DND-41 (cell line): ENCODE results near the gene HSBP1L1.
"Not testable (repeated sequence)": the region's sequence is repeated elsewhere in the genome, so short reads cannot be mapped to it uniquely, and the experiment has no call there.

Source experiments
- ATAC-seq: fragments of 200-7000 bp; cut with Tn5 transposase; 3 replicates; pipeline ENCODE4 v1.9.1; 2021; ENCODE audit warnings: low read depth; ENCODE audit not compliant: insufficient read depth
- DNase-seq: peaks from one replicate; pipeline ENCODE4 v3.0.0-alpha.2; 2020
- H2AFZ ChIP-seq: 2 replicates; pipeline ENCODE4 v1.6.0; 2012; ENCODE audit warnings: low read depth, low read length
- H3K27ac ChIP-seq: 2 replicates; pipeline ENCODE4 v1.5.1; 2012; ENCODE audit warnings: low read length, inconsistent platforms
- H3K27me3 ChIP-seq: fragments of 200-600 bp; sonication (generic); 2 replicates; pipeline ENCODE4 v1.6.0; 2012; ENCODE audit warnings: low read length, mild to moderate bottlenecking, inconsistent platforms; ENCODE audit not compliant: insufficient read depth, poor library complexity
- H3K36me3 ChIP-seq: 2 replicates; pipeline ENCODE4 v1.5.1; 2012; ENCODE audit warnings: low read length, inconsistent platforms; ENCODE audit not compliant: insufficient read depth
- H3K4me1 ChIP-seq: 2 replicates; pipeline ENCODE4 v1.5.1; 2012; ENCODE audit warnings: mild to moderate bottlenecking, low read length; ENCODE audit not compliant: insufficient read depth
- H3K4me2 ChIP-seq: 2 replicates; pipeline ENCODE4 v1.6.0; 2012; ENCODE audit warnings: mild to moderate bottlenecking, moderate library complexity, low read length, inconsistent platforms; ENCODE audit not compliant: insufficient read depth
- H3K4me3 ChIP-seq, 2 experiments: fragments of 200-600 bp in 1 of 2; shearing (Covaris generic) in 1 of 2; 2 replicates each; pipeline ENCODE4 v1.5.1; 2012 to 2016; ENCODE audit warnings: inconsistent platforms in 2 of 2, low read length in 2 of 2, mild to moderate bottlenecking in 2 of 2, low read depth in 1 of 2, moderate library complexity in 1 of 2
- H3K79me2 ChIP-seq: 2 replicates; pipeline ENCODE4 v1.6.0; 2012; ENCODE audit warnings: low read length, inconsistent platforms; ENCODE audit not compliant: insufficient read depth
- H3K9ac ChIP-seq: 2 replicates; pipeline ENCODE4 v1.6.0; 2012; ENCODE audit warnings: low read depth, mild to moderate bottlenecking, inconsistent platforms, low read length, moderate library complexity
- H3K9me3 ChIP-seq: 2 replicates; pipeline ENCODE4 v1.5.1; 2012; ENCODE audit warnings: low read length, moderate library complexity, mild to moderate bottlenecking, inconsistent platforms; ENCODE audit not compliant: insufficient read depth, severe bottlenecking
- H4K20me1 ChIP-seq: 2 replicates; pipeline ENCODE4 v1.6.0; 2012; ENCODE audit warnings: low read length; ENCODE audit not compliant: insufficient read depth
- EZH2 ChIP-seq: IDR thresholded peaks from 3 replicates; pipeline ENCODE4 v1.6.1; 2012; ENCODE audit warnings: borderline replicate concordance, low read depth, mild to moderate bottlenecking, moderate library complexity, low read length, inconsistent platforms; ENCODE audit not compliant: severe bottlenecking
- TF ChIP-seq, protein P1 (sequence below): IDR thresholded peaks from 2 replicates; pipeline ENCODE4 v1.5.1; 2012; ENCODE audit warnings: borderline replicate concordance, low read length, moderate library complexity, mild to moderate bottlenecking; ENCODE audit not compliant: poor library complexity, severe bottlenecking; ENCODE audit errors: extremely low read depth

The HSBP1L1 gene

DNA sequence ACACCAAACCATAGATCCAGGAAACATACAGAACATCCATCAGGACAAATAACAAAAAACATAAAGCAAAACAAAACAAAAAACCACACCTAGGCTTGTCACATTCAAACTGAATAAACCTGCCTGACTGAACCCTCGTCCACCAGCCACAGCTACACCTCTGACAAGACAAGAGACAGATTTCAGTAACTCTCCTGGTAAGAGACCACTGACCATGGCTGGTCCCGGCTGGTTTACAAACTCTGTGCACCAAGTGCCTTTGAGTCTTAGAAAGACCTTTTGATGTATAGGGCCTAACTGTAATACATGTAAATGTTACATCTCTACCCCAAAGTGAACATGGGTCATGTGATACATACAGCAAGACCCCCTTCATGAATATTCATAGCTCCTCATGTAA, 8.2 kb upstream of the HSBP1L1 start:
- Histone ChIP-seq H2AFZ (no peak overlapping the region), H3K79me2 (peaks cover under 1% of the 10 kb centered on the region; the same call in 1 of the 2 replicates), H3K9me3 (no peaks in the 10 kb centered on the region), H3K4me2 (no peak overlapping the region), H3K4me1 (peaks cover 6% of the 10 kb centered on the region), H3K4me3 (no peak overlapping the region), H3K9ac (no peak overlapping the region), H3K36me3 (no peaks in the 10 kb centered on the region; the same call in 1 of the 2 replicates), H4K20me1 (no peaks in the 10 kb centered on the region), H3K27me3 (no peaks in the 10 kb centered on the region), H3K27ac (no peak overlapping the region)
- no peak for ATAC-seq
- no peak for DNase-seq
- TF ChIP-seq EZH2 = no peak
- TF ChIP-seq, protein P1, sequence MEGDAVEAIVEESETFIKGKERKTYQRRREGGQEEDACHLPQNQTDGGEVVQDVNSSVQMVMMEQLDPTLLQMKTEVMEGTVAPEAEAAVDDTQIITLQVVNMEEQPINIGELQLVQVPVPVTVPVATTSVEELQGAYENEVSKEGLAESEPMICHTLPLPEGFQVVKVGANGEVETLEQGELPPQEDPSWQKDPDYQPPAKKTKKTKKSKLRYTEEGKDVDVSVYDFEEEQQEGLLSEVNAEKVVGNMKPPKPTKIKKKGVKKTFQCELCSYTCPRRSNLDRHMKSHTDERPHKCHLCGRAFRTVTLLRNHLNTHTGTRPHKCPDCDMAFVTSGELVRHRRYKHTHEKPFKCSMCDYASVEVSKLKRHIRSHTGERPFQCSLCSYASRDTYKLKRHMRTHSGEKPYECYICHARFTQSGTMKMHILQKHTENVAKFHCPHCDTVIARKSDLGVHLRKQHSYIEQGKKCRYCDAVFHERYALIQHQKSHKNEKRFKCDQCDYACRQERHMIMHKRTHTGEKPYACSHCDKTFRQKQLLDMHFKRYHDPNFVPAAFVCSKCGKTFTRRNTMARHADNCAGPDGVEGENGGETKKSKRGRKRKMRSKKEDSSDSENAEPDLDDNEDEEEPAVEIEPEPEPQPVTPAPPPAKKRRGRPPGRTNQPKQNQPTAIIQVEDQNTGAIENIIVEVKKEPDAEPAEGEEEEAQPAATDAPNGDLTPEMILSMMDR = no peak

DNA sequence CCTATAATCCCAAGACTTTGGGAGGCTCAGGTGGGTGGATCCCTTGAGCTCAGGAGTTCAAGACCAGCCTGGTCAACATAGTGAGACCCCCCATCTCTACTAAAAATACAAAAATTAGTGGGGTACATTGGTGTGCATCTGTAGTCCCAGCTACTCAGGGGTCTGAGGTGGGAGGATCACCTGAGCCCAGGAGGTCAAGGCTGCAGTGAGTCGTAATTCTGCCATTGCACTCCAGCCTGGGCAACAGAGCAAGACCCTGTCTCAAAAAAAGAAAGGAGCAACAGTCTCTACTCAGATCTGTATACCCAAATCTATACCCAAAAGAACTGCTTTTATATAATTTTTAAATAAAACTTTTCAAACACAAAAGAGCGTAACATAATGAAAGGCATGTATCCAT, 5.5 kb upstream of the HSBP1L1 start:
- Histone ChIP-seq H3K4me3 (no peak overlapping the region), H3K9me3 (no peaks in the 10 kb centered on the region), H3K27ac (no peak overlapping the region), H4K20me1 (no peaks in the 10 kb centered on the region), H3K4me2 (no peak overlapping the region), H2AFZ (no peak overlapping the region), H3K79me2 (no peaks in the 10 kb centered on the region), H3K4me1 (no peaks in the 10 kb centered on the region), H3K9ac (no peak overlapping the region), H3K27me3 (no peaks in the 10 kb centered on the region), H3K36me3 (no peaks in the 10 kb centered on the region)
- TF ChIP-seq, protein P1 = no peak
- no peak for TF ChIP-seq EZH2
- DNase-seq (no peak), ATAC-seq (no peak)

GRCh38 chr18:79960161-79960801, 4.2 kb upstream of the HSBP1L1 start:
- H3K4me2 ChIP-seq, ATAC-seq, H2AFZ ChIP-seq, H3K9me3 ChIP-seq, H3K36me3 ChIP-seq, H3K4me1 ChIP-seq, H3K9ac ChIP-seq, H3K27me3 ChIP-seq, H4K20me1 ChIP-seq, H3K27ac ChIP-seq, DNase-seq, H3K79me2 ChIP-seq, H3K4me3 ChIP-seq: not testable (repeated sequence)

- peaks cover 6% of the 10 kb centered on the region; the same call in 1 of the 2 replicates for H4K20me1 ChIP-seq
- no peaks in the 10 kb centered on the region for H3K4me1 ChIP-seq
- no peak overlapping the region for H3K9ac ChIP-seq
- no peak overlapping the region for H3K4me3 ChIP-seq
- no peaks in the 10 kb centered on the region for H3K27me3 ChIP-seq
- H3K79me2 ChIP-seq = no peaks in the 10 kb centered on the region
- DNase-seq (no peak), ATAC-seq (no peak)
- no peaks in the 10 kb centered on the region for H3K9me3 ChIP-seq
- H2AFZ ChIP-seq = no peak overlapping the region
- H3K36me3 ChIP-seq = no peaks in the 10 kb centered on the region
- no peak overlapping the region for H3K27ac ChIP-seq
- no peak overlapping the region for H3K4me2 ChIP-seq
- TF ChIP-seq, protein P1 = no peak
- TF ChIP-seq EZH2 = no peak
Measured at GRCh38 chr18:79960921-79961526, 3.4 kb upstream of the HSBP1L1 start.
